GM12864 (cell line): ENCODE measurements around the gene TEX44.

Experiments
- DNase-seq: peaks from one replicate; pipeline ENCODE4 v3.0.0-alpha.2; 2011; ENCODE audit warnings: low read depth
- H3K4me3 ChIP-seq: 2 replicates; pipeline ENCODE4 v1.5.1; 2011; ENCODE audit warnings: mild to moderate bottlenecking, low read depth, low read length, control low read depth
- CTCF ChIP-seq: IDR thresholded peaks from 2 replicates; pipeline ENCODE4 v1.5.1; 2011; ENCODE audit warnings: low read depth, mild to moderate bottlenecking, moderate library complexity, low read length, control low read depth, inconsistent platforms; ENCODE audit errors: missing control alignments

The TEX44 gene

GRCh38 chr2:231589656-231590055 is 3.0 kb upstream of the TEX44 start:
- no peak overlapping the region for H3K4me3 ChIP-seq
- no peak for TF ChIP-seq CTCF
- DNase-seq, result no peak

DNA sequence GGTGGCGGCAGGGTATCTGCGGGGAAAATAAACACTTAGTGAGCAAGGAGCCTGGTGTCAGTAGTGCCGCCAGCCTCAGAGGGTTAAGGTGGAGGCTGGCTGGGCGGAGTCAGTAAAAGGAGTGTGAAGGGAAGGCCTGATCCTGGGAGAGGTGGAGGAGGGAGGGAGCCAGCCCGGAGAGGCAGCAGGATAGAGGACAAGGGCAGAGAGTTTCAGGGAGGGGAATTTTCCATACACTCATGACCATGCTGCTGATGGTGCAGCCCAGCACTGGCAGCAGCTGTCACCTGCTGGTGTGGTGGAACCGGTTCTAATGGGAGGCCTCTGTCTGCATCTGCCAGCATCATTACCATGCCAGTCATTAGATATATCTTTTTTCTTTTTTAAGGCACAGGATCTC is 2.0 kb upstream of the TEX44 start:
- DNase-seq, result no peak
- no peak for TF ChIP-seq CTCF
- no peak overlapping the region for H3K4me3 ChIP-seq

DNA sequence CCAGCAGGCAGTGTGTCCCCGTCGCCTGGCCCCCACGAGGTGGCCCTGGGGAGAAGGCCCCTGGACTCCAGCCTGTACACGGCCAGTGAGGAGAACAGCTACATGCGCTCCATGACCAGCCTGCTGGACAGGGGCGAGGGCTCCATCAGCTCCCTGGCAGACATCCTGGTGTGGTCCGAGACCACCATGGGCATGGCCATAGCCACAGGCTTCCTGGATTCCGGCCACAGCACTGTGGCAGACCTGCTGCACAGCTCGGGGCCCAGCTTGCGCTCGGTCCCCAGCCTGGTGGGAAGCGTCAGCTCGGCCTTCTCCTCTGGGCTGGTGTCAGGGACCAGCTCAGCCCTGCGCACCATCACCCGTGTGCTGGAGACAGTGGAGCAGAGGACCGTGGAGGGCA is 1.0 kb downstream of the TEX44 start:
- no peak overlapping the region for H3K4me3 ChIP-seq
- no peak for DNase-seq
- no peak for TF ChIP-seq CTCF

DNA sequence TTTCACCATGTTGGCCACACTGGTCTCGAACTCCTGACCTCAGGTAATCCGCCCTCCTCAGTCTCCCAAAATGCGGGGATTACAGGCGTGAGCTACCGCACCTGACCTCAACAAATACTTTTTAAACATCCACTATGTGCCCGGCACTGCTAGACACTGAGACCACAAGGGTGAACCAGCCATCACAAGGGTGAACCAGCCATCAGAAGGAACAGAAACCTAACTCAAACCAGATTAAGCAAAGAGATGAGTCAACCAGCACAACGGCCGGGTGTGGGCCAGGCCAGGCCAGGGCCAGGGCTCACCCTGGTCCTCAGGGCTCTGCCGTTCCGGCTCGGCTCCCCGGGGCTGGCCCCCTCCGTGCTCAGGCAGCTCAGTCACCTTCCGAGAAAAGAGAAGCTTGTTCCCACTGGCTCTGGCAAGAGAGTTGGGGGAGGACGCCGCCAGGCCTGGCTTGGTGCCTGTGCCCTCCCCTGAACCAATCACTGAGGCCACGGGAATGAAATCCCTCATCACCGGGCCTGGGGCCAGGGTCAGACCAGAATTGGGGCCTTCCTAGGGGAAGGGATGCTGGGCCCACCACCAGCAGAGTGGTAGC is 4.4 kb downstream of the TEX44 start:
- no peak for TF ChIP-seq CTCF
- peak; percentile 64 for DNase-seq
- H3K4me3 ChIP-seq, result no peak overlapping the region

DNA sequence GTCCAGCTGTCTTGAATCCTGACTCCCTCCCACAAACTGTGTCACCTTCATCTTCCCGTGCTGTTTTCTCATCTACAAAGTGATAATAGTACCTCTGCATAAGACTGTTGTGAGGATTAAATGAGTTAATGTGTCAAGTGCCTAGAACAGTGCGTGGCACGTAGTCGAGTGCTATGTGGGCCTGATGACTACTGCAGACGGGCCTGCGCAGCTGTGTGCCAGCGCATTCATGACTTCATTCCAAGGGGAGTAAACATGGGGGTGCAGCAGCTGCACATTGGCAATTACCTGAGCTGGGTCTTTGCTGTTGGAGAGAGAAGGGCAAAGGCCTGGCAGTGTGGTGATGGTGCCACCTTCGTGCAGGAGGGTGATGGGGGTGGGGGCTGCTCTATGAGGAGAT is 5.0 kb downstream of the TEX44 start:
- no peak for TF ChIP-seq CTCF
- H3K4me3 ChIP-seq, result no peak overlapping the region
- no peak for DNase-seq

GRCh38 chr2:231600619-231601355 is 8.1 kb downstream of the TEX44 start:
- TF ChIP-seq CTCF, result peak; percentile 12
- H3K4me3 ChIP-seq, result no peak overlapping the region
- DNase-seq, result no peak
